ENCODE measurements around the gene MFSD2A. TPM values are rescaled to one million over a fixed set of nuclear protein-coding genes. Genes with fewer than 3 reads are reported as not detected.
A peak's percentile ranks its signal among the peaks of the same experiment; 100 is the strongest.

Gene MFSD2A
- total RNA-seq, 1 donor from 2014 or later, result 5.3 TPM

- DNase-seq (ENCODE audit: low read depth), result no peak
- no peak overlapping the region for H3K4me3 ChIP-seq (ENCODE audit: low read depth, low read length)
- TF ChIP-seq CTCF (conservative IDR thresholded peaks at IDR 0.05; ENCODE audit: low read depth, low read length), result no peak
Observed at GRCh38 chr1:39952359-39953110, 2.4 kb upstream of the MFSD2A start.

GRCh38 chr1:39954324-39954869 is 548 bp upstream of the MFSD2A start:
- peak overlapping the region; percentile 93 for H3K4me3 ChIP-seq (ENCODE audit: low read depth, low read length)
- no peak for TF ChIP-seq CTCF (conservative IDR thresholded peaks at IDR 0.05; ENCODE audit: low read depth, low read length)
- no peak for DNase-seq (ENCODE audit: low read depth)

GRCh38 chr1:39955547-39956539 is 898 bp downstream of the MFSD2A start:
- no peak for TF ChIP-seq CTCF (conservative IDR thresholded peaks at IDR 0.05; ENCODE audit: low read depth, low read length)
- peak overlapping the region; percentile 93 for H3K4me3 ChIP-seq (ENCODE audit: low read depth, low read length)
- no peak for DNase-seq (ENCODE audit: low read depth)

- peak; percentile 73 for DNase-seq (ENCODE audit: low read depth)
- H3K4me3 ChIP-seq (ENCODE audit: low read depth, low read length), result peak overlapping the region; percentile 93
- no peak for TF ChIP-seq CTCF (conservative IDR thresholded peaks at IDR 0.05; ENCODE audit: low read depth, low read length)
Observed at GRCh38 chr1:39957299-39958015, 2.5 kb downstream of the MFSD2A start.

GRCh38 chr1:39958403-39959200 is 3.7 kb downstream of the MFSD2A start:
- no peak overlapping the region for H3K4me3 ChIP-seq (ENCODE audit: low read depth, low read length)
- no peak for TF ChIP-seq CTCF (conservative IDR thresholded peaks at IDR 0.05; ENCODE audit: low read depth, low read length)
- no peak for DNase-seq (ENCODE audit: low read depth)
